H54 (cell line): ENCODE measurements around the gene CYP24A1.

Experiments
- DNase-seq: peaks from one replicate; pipeline ENCODE4 v3.0.0; 2011; ENCODE audit warnings: low spot score, mixed read lengths; ENCODE audit not compliant: insufficient read length
- FAIRE-seq: peaks from 3 replicates; lab custom pipeline; 2011; peaks lifted over from hg19 to GRCh38; lab: Jason Lieb, UNC
- POLR2A ChIP-seq: IDR thresholded peaks from 2 replicates; pipeline ENCODE4 v1.6.1; 2011; ENCODE audit warnings: low read depth, mild to moderate bottlenecking, low read length

Gene CYP24A1

DNA sequence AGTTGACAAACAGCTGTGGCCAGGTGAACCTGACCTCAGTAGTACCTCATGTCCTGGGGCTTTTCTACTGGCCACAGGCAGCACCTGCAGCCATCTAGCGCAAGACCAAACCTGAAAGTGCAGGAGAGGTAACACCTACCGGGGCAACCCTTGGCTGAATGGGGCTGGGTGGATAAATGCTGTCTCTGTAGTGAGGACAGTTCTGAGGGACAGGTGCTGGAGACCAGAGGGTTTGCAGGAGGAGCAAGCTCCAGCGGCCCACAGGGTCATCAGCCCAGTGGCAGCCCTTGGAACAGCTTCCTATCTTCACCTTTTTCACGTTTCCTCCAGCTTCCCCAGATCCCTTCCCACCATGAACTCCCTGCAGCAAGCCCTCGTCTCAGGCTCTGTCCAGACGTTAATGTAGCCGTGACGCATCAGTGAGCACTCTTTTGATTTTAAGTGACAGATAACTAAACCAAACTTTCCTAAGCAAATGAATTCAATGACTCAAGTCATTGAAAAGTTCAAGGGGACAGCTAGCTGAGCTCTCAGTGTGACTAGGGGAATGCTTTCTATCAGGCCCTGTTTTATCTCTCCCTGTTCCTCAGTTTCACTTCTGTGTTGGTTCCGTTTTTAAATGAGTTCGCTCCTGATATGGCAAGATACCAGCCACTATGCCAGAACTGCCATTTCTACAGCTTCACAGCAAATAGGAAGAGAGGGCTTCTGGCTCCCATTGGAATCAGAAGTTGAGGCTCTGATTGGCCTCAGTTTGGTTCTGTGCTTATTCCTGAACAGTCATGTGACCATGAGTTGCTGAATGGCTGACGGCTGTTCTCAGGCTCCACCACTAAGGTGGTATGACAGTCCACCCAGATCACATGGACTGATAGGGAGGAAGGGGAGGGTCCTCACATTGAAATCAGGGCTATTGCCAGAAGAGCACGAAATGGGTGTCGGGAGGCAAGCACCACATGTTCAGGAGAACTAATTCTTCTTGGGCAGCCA lies 22.0 kb upstream of the CYP24A1 start:
- FAIRE-seq (no peak), DNase-seq (no peak)
- no peak for TF ChIP-seq POLR2A

DNA sequence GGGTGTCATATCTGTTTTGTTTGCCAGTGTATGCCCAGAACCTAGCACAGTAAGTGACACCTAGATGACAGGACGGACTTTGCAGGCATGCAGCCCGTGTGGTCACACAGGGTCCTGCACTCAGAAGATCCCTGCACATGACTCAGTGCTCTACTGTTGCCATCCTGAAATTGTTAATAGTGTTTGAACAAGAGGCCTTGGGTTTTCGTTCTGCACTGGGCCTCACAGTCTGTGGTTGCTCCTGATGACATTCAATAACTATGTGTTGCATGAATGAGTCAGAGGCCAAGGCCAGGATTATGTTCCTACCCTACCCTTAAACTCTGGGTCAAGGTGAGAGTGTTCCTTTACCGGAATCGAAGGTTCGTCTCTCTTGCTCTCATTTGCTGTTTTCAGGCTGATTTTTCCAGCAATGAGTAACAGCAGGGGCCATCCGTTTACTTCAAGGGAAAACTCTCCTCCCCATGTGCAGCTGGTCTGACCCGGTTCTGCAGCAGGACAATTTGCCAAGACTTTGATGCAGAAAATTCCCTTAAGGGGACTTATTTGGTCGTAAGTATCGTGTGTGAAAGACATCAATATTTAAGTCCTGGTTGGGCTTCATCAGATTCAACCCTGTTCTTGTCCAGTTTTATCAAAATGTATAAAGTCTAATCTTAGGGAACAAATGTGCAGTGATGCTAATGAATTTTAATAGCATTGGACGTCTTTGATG lies 21.1 kb upstream of the CYP24A1 start:
- TF ChIP-seq POLR2A: no peak
- FAIRE-seq (no peak), DNase-seq (peak; percentile 15)

DNA sequence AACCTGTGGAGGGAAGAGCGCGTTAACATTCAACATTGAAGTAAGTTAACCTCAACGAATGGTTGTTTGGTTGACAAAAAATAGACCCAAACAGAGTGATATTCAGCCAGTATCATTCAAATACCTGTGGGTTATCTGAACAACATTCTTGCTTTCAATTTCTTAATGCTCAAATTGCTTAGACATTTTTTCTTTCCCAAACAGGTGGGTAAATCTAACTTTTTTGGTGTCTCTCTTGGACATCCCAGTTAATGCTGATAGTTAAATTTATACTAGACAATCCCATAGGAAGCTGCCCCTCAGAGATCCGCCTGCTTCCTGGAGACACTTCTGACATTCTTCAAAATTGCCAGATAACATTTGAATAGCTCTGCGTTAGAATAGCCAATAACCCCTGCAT lies 20.0 kb upstream of the CYP24A1 start:
- FAIRE-seq: no peak
- no peak for TF ChIP-seq POLR2A
- DNase-seq: no peak

DNA sequence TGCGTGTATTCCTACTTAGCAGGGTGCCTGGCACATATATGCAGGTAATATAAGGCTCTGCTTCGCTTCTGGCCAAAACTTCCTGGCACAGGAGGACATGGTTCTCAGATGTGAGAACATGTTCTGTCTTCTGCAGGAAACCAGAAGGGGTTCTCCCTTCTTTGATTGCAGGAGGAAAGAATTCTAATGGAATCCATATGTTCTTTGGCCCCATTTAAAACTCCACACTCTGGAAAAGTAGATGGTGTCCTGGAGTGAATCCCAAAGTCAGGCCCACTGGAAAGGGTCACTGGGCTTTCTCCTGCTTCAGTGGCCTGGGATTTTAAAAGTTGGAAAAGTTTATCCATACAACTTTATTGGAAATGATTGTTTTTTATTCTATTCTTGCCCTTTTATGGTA lies 16.4 kb upstream of the CYP24A1 start:
- FAIRE-seq (no peak), DNase-seq (no peak)
- TF ChIP-seq POLR2A: no peak

DNA sequence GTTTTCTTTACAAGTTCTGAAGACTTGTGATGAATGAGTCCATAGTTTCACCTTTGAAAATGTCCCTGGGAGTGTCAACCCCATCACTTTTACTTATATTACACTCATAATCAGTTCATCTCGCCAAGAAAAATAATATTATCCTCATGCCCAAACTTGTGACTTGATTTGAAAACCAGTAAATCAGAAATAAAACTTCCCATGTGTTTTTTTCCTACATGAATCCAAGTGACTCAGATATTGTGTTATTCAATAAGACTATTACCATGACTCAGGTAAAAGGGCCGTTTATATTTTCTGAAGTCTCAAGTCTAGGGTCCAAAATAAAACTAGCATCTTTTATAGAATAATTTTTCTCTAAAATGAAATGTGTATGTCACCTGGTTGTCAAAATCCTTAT lies 15.8 kb upstream of the CYP24A1 start:
- FAIRE-seq (no peak), DNase-seq (no peak)
- TF ChIP-seq POLR2A: no peak

DNA sequence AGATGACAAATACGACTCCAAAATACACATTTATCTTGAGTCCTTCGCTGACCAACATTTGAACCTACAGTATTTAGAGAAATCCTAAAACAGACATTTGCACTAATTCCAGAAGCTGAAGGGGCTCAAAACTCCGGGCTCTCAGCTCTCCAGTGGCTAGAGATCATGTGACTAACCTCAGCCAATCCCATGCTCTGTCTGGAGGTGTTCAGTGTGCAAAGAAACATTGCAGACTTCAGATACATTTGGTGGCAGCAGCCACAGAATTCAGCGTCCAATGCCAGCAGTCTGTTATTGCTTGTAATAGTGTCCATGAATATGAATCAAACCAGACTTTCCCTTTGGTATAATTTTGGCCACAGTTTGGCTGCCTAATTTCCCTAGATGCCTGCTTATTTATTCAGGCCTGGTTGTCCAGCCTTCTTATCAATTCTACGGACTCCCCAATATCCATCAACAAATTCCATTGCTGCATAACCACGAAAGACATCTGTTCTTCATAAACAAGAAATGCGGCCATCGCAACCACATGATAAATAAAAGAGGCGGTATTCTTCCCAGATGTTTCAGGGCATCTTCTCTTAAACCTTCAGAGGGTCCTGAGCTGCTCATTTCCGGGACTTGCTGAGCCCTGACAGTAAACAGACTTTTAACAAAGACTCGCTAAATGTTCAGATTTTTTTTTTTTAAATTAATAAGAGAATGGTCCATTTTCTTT lies 14.5 kb upstream of the CYP24A1 start:
- no peak for FAIRE-seq
- DNase-seq: no peak
- no peak for TF ChIP-seq POLR2A

DNA sequence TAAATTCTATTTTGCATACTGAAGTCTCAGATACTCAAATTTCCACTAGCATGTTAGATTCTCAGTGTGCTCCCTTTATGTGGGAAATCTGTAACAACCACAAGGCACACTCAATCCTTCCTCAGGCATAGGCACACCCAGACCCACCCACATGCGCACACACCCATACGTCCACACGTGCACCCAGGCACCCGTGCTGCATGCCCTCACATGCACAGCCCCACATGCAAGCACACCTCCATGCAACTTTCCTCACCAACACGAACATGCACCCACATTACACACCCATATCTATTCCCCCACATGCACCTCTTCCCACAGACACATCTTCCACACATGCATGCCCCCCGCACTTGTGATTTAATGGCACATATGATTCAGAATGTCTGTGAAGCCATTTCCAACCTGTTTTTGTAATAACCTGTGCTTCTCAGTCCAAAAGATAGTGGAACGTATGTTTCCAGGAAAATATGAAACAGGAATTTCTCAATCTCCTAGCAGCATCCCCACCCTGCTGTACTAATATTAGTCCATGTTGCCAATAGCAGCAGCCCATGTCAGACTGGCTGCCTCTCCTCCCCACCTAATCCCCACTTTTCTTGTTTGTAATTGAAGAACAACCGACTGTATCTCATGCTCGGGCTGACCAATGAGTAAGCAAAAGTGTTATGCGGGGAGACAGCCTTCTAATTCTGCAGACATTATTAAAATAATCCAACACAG lies 11.3 kb upstream of the CYP24A1 start:
- no peak for TF ChIP-seq POLR2A
- FAIRE-seq (no peak), DNase-seq (no peak)

DNA sequence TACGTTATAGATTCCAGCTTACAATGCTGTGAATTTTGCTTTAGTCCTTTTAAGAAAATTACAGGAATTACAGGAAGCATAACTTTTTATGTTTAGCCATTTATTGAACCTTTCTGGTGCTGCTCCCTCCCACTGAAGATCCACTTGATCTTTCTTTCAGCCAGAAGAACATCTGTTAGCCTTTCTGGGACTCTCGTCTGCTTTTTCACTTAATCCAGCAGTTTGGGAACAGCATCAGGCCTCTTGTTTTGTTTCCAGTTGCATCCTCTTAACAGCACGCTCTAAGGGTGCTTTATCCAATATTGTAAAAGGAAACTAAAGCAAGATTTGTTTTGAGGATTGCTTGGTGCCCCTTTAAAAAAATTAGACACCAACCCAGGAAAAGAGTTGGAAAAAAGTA lies 10.3 kb upstream of the CYP24A1 start:
- DNase-seq (no peak), FAIRE-seq (no peak)
- TF ChIP-seq POLR2A: no peak

DNA sequence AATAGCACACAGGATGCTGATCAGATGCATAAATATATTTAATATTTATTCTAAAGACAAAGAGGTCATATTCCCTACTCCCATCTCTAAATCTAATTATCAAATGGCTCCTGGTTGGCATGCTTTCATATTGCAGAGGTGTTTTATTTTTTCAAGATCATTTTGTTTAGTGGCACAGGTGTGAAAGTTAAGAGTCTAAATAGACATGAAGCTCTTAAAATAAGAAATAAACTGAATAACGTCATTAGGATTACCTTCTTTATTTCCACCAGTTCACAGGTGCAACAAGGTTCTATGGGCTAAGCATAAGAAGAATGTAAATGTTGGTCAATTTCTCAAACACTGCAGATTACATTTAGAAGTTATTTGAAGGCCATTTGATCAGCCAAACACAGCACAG lies 7.1 kb upstream of the CYP24A1 start:
- TF ChIP-seq POLR2A: no peak
- FAIRE-seq: no peak
- no peak for DNase-seq

DNA sequence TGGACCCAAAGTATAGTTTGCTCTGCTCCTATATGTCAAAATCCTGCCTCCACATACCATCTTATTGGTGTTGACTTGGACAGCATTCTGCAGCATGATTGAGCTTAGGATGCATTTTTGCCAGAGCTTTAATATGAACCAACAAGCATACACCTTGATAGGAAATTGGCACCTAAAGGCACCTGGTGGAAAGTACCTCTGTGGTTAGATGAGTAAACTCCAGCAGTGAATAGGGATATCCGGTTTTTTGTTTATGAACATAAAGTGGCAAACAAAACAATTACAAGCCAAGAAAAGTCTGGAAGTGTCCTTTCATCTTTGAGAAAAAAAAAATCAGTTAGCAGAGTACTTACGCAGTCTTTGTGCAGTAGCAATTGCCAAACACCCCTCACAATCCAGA lies 6.2 kb upstream of the CYP24A1 start:
- no peak for DNase-seq
- no peak for FAIRE-seq
- no peak for TF ChIP-seq POLR2A

DNA sequence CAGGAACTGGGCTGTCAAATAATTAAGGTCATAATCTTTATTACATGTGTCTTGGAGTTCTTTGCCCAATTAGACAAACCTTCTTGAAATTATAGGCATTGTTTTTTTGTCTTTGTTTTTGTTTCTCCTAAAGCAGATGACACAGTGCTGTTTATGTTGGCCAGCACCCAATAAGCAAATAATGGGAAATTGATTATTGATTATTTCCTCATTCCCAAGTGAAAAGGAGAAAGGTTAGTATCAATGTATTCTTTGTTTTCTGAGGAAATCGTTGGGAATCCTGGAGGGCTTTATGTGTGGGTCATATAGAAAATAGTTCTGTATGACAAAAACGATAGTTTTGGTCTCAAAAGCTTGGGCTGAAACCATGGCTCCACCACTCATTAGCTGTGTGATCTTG lies 4.5 kb upstream of the CYP24A1 start:
- no peak for TF ChIP-seq POLR2A
- DNase-seq: no peak
- no peak for FAIRE-seq

DNA sequence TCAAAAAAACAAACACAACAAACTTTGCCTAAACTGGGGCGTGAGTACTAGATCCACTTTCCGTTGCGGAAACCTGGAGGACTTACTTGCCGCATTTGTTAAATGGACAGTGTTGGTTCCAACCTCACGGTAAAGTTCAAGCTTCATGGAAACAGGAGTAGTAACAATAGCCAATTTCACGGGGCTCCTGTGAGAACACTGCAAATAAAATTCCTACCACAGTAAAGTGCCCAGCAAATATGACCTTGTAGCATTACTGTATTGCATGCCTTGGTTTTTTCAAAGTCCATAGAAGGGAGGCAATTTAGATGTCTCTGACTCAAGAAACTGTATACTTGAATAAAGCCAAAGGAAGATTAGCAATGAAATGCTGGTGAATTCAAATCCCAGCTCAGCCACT lies 3.6 kb upstream of the CYP24A1 start:
- FAIRE-seq (no peak), DNase-seq (no peak)
- TF ChIP-seq POLR2A: no peak

DNA sequence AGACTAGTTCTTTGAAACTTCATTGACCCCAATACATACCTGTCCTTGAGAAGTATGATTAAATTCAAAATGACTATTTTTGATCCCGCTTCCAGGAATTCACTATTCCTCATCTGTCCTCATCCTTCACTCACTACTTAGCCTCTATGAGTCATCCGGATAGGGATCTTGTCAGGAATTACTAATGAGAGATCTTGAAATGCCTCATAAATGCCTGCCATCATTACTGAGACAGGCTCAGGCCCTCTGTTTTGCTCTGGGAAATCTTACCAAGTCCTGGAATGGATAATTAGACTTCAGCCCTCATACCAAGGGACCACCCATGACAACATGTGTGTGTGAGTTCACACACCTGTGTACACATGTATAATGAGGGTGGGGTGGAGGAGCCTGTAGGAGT lies 2.8 kb upstream of the CYP24A1 start:
- FAIRE-seq: no peak
- TF ChIP-seq POLR2A: no peak
- DNase-seq: no peak
